ENCODE data around the gene ARHGAP4. TPM values are rescaled to one million over a fixed set of nuclear protein-coding genes. Genes with fewer than 3 reads are reported as not detected.

ARHGAP4 gene
- total and polyA plus RNA-seq, 2 donors (not counting 1 experiment from before 2014, with no cell fraction given), result 0.51 to 1.5 TPM

DNA sequence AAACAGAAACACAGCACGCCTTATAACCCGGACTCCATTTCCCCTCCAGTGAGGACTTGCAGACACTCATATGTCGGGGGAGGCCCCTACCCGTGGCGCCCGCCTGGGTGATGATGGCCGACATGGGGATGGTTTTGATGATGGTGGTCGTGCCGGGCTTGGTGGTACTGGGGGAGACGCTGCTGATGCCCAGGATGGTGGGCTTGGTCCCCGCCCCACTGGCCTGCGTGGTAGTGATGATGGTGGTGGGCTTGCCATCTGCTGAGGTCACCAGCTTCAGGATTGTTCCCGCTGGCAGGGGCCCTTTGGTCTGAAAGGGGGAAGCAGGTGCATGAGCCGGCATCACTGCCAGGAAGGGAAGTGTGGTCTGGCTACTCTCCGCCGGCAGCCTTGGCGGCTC lies 31.2 kb upstream of the ARHGAP4 start:
- no peak for TF ChIP-seq CTCF (conservative IDR thresholded peaks at IDR 0.05 in 1 of 2, IDR thresholded peaks at IDR 0.05 in 1 of 2; ENCODE audit: low read depth in 1 of 2, low read length in 2 of 2)
- no peak for TF ChIP-seq EZH2 (IDR thresholded peaks at IDR 0.05; ENCODE audit: low read length, missing control alignments)
- Histone ChIP-seq H3K4me2 (ENCODE audit: extremely low read depth, insufficient read depth, low read length) (no peak overlapping the region), H2AFZ (ENCODE audit: low read length) (no peak overlapping the region), H3K36me3 (ENCODE audit: control insufficient read depth, insufficient read depth, low read length) (peaks cover 57% of the 10 kb centered on the region), H3K79me2 (ENCODE audit: control insufficient read depth, insufficient read depth, low read length) (peaks cover 1% of the 10 kb centered on the region), H3K9ac (ENCODE audit: insufficient read depth, low read length) (no peak overlapping the region), H3K27ac (ENCODE audit: insufficient read depth, low read length) (no peak overlapping the region), H3K9me3 (ENCODE audit: control insufficient read depth, insufficient read depth, low read depth, low read length) (no peaks in the 10 kb centered on the region), H3K4me3 (replicated peaks in 1 of 4; ENCODE audit: control extremely low read depth in 1 of 4, insufficient read depth in 1 of 4, low read depth in 3 of 4, low read length in 4 of 4) (no peak overlapping the region), H3K4me1 (ENCODE audit: control insufficient read depth, extremely low read depth, insufficient read depth, low read length) (peaks cover 2% of the 10 kb centered on the region), H3K27me3 (ENCODE audit: control insufficient read depth, insufficient read depth, low read length) (no peaks in the 10 kb centered on the region), H4K20me1 (ENCODE audit: control insufficient read depth, extremely low read depth, insufficient read depth, low read length) (no peaks in the 10 kb centered on the region)
- no peak for DNase-seq (ENCODE audit: low read depth in 2 of 2)

- Histone ChIP-seq H3K36me3 (ENCODE audit: control insufficient read depth, insufficient read depth, low read length) (peaks cover 60% of the 10 kb centered on the region), H3K4me2 (ENCODE audit: extremely low read depth, insufficient read depth, low read length) (no peak overlapping the region)
These were observed 30.2 kb upstream of the ARHGAP4 start for GRCh38 chrX:153956044-153956907.

More at GRCh38 chrX:153956044-153956907, 30.2 kb upstream of the ARHGAP4 start:
- H3K9ac ChIP-seq (ENCODE audit: insufficient read depth, low read length), result no peak overlapping the region
- H3K9me3 ChIP-seq (ENCODE audit: control insufficient read depth, insufficient read depth, low read depth, low read length), result no peaks in the 10 kb centered on the region
- H3K27ac ChIP-seq (ENCODE audit: insufficient read depth, low read length), result no peak overlapping the region
- DNase-seq (ENCODE audit: low read depth in 2 of 2), result no peak
- peaks cover 2% of the 10 kb centered on the region for H3K4me1 ChIP-seq (ENCODE audit: control insufficient read depth, extremely low read depth, insufficient read depth, low read length)
- no peaks in the 10 kb centered on the region for H4K20me1 ChIP-seq (ENCODE audit: control insufficient read depth, extremely low read depth, insufficient read depth, low read length)
- H2AFZ ChIP-seq (ENCODE audit: low read length), result no peak overlapping the region
- TF ChIP-seq CTCF (conservative IDR thresholded peaks at IDR 0.05 in 1 of 2, IDR thresholded peaks at IDR 0.05 in 1 of 2; ENCODE audit: low read depth in 1 of 2, low read length in 2 of 2) (no peak), EZH2 (IDR thresholded peaks at IDR 0.05; ENCODE audit: low read length, missing control alignments) (no peak)
- no peak overlapping the region for H3K4me3 ChIP-seq (replicated peaks in 1 of 4; ENCODE audit: control extremely low read depth in 1 of 4, insufficient read depth in 1 of 4, low read depth in 3 of 4, low read length in 4 of 4)
- H3K79me2 ChIP-seq (ENCODE audit: control insufficient read depth, insufficient read depth, low read length), result no peaks in the 10 kb centered on the region
- H3K27me3 ChIP-seq (ENCODE audit: control insufficient read depth, insufficient read depth, low read length), result no peaks in the 10 kb centered on the region

Data from fibroblast of lung (primary cell).